ENCODE data around the gene DSCAM. TPM values are rescaled to one million over a fixed set of nuclear protein-coding genes. Genes with fewer than 3 reads are reported as not detected.

The DSCAM gene
- total RNA-seq, 4 donors from 2014 or later, result not detected

- Histone ChIP-seq H3K27ac (no peak overlapping the region), H3K9me3 (no peaks in the 10 kb centered on the region), H3K4me3 (no peak overlapping the region), H3K4me1 (no peaks in the 10 kb centered on the region), H3K36me3 (no peaks in the 10 kb centered on the region), H3K27me3 (no peaks in the 10 kb centered on the region)
- TF ChIP-seq POLR2A (IDR thresholded peaks at IDR 0.05), result no peak
- ATAC-seq, result no peak
Measured at GRCh38 chr21:40707656-40708244, 139.2 kb downstream of the DSCAM start.

- H3K4me1 ChIP-seq, result no peaks in the 10 kb centered on the region
- no peaks in the 10 kb centered on the region for H3K9me3 ChIP-seq
- H3K27me3 ChIP-seq, result no peaks in the 10 kb centered on the region
- H3K36me3 ChIP-seq, result no peaks in the 10 kb centered on the region
- H3K4me3 ChIP-seq, result no peak overlapping the region
- no peak overlapping the region for H3K27ac ChIP-seq
- WGBS, 2 donors (ENCODE audit: low coverage in 1 of 2), result 39 to 80% methylated on average over 4 of the region's 4 CpGs
- ATAC-seq, result no peak
- no peak for TF ChIP-seq POLR2AphosphoS5 (IDR thresholded peaks at IDR 0.05)
- TF ChIP-seq POLR2A (IDR thresholded peaks at IDR 0.05), result no peak
- no peak for TF ChIP-seq CTCF (IDR thresholded peaks at IDR 0.05)
- no peak for TF ChIP-seq EP300 (IDR thresholded peaks at IDR 0.05)
Measured at GRCh38 chr21:40706806-40707655, 139.9 kb downstream of the DSCAM start.

GRCh38 chr21:40706176-40706575 lies 140.8 kb downstream of the DSCAM start:
- H3K9me3 ChIP-seq, result no peaks in the 10 kb centered on the region
- H3K4me3 ChIP-seq, result no peak overlapping the region
- TF ChIP-seq CTCF (IDR thresholded peaks at IDR 0.05) (no peak), POLR2AphosphoS5 (IDR thresholded peaks at IDR 0.05) (no peak), EP300 (IDR thresholded peaks at IDR 0.05) (no peak), POLR2A (IDR thresholded peaks at IDR 0.05) (no peak)
- H3K36me3 ChIP-seq, result no peaks in the 10 kb centered on the region
- H3K4me1 ChIP-seq, result no peaks in the 10 kb centered on the region
- ATAC-seq, result no peak
- H3K27me3 ChIP-seq, result no peaks in the 10 kb centered on the region
- WGBS, 2 donors (ENCODE audit: low coverage in 1 of 2), result 93 to 100% methylated on average over 1 of the region's 1 CpG
- H3K27ac ChIP-seq, result no peak overlapping the region

- no peak for ATAC-seq
- no peak for TF ChIP-seq EP300 (IDR thresholded peaks at IDR 0.05)
- TF ChIP-seq POLR2A (IDR thresholded peaks at IDR 0.05), result no peak
- WGBS, 2 donors (ENCODE audit: low coverage in 1 of 2), result 83 to 89% methylated on average over 3 of the region's 3 CpGs
Measured at GRCh38 chr21:40704141-40704540, 142.8 kb downstream of the DSCAM start.

GRCh38 chr21:40699366-40699765 lies 147.6 kb downstream of the DSCAM start:
- WGBS, 2 donors (ENCODE audit: low coverage in 1 of 2), result 77 to 84% methylated on average over 3 of the region's 3 CpGs
- no peak for ATAC-seq
- no peaks in the 10 kb centered on the region for H3K27me3 ChIP-seq
- peaks cover 0 to 8% (median 0%) of the 10 kb centered on the region in 3 donors for H3K9me3 ChIP-seq
- no peaks in the 10 kb centered on the region for H3K36me3 ChIP-seq
- no peaks in the 10 kb centered on the region for H3K4me1 ChIP-seq
- H3K4me3 ChIP-seq, result no peak overlapping the region
- no peak overlapping the region for H3K27ac ChIP-seq
- TF ChIP-seq POLR2AphosphoS5 (IDR thresholded peaks at IDR 0.05) (no peak), EP300 (IDR thresholded peaks at IDR 0.05) (no peak), POLR2A (IDR thresholded peaks at IDR 0.05) (no peak), CTCF (IDR thresholded peaks at IDR 0.05) (no peak)

More at GRCh38 chr21:40704141-40704540, 142.8 kb downstream of the DSCAM start:
- Histone ChIP-seq H3K27ac (no peak overlapping the region), H3K4me3 (no peak overlapping the region), H3K36me3 (no peaks in the 10 kb centered on the region), H3K9me3 (peaks cover 0 to 8% (median 0%) of the 10 kb centered on the region in 3 donors), H3K4me1 (no peaks in the 10 kb centered on the region), H3K27me3 (no peaks in the 10 kb centered on the region)

- 79% methylated on average over 3 of the region's 6 CpGs; no CpG with 5 or more reads in 1 of the 2 donors for WGBS, 2 donors (ENCODE audit: low coverage in 1 of 2)
- ATAC-seq, result no peak
- Histone ChIP-seq H3K27me3 (no peaks in the 10 kb centered on the region), H3K9me3 (peaks cover 0 to 8% (median 0%) of the 10 kb centered on the region in 3 donors), H3K4me3 (no peak overlapping the region), H3K36me3 (no peaks in the 10 kb centered on the region), H3K4me1 (no peaks in the 10 kb centered on the region), H3K27ac (no peak overlapping the region)
- TF ChIP-seq POLR2A (IDR thresholded peaks at IDR 0.05), result no peak
- TF ChIP-seq POLR2AphosphoS5 (IDR thresholded peaks at IDR 0.05), result no peak
- TF ChIP-seq EP300 (IDR thresholded peaks at IDR 0.05), result no peak
- no peak for TF ChIP-seq CTCF (IDR thresholded peaks at IDR 0.05)
Measured at GRCh38 chr21:40696246-40696645, 150.7 kb downstream of the DSCAM start.

All from gastroesophageal sphincter (tissue), 4 donors.